Activated CD4-positive, CD25-positive, alpha-beta regulatory T cell treated with anti-CD3 and anti-CD28 coated beads, Interleukin-2, amount 50 U/mL, for 16 hours (primary cell): ENCODE results near the gene MARCHF10.
"Not testable (repeated sequence)": the region's sequence is repeated elsewhere in the genome, so short reads cannot be mapped to it uniquely, and the experiment has no call there.

ENCODE experiments used
- DNase-seq: peaks from one replicate; pipeline ENCODE4 v3.0.0-alpha.2; 2020; ENCODE audit warnings: low read depth, low spot score

The MARCHF10 gene

DNA sequence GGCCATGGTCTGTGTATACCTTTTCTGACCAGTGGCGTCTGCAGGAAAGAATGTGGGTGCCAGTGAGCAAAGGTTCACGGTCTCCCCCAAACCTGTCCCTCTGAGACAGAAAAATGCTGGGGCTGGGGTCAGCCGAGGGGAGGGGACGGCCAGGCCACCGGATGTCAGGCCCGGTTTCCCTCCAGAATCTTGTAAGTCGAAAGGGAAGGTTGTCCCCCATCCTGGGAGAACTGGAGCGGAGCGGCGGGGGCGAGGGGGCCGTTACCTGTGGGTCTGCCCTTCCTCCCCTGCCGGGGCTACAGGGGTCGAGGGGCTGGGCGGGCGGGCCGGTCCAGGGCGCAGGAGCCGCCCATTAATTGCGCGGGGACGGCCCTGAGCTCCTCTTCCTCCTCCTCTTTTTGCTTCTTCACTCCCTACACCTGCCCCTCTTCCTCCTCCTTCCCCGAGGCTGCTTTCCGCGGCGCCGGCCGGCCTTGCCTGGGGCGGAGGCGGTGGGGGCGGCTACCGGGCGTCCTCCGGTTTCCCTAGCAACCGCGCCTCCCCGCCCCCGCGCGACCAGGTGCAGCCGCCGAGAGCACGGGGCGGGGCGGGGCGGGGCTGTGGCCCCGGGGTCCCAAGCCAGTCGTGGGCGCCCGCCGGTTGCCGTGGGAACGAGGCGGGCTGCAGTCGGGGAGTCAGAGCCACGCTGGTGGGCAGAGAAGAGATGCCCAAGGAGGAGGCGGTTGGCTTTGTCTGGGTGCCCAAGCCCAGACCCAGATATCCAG is at the start of gene MARCHF10:
TSS of gene MARCHF10 (minus strand) at position 503 of the 764 bp plus-strand sequence. CDS start 6,579 bp downstream, outside the sequence.
- no peak for DNase-seq

- no peak for DNase-seq
Observed at GRCh38 chr17:62857526-62857925, 49.4 kb upstream of the MARCHF10 start.

DNA sequence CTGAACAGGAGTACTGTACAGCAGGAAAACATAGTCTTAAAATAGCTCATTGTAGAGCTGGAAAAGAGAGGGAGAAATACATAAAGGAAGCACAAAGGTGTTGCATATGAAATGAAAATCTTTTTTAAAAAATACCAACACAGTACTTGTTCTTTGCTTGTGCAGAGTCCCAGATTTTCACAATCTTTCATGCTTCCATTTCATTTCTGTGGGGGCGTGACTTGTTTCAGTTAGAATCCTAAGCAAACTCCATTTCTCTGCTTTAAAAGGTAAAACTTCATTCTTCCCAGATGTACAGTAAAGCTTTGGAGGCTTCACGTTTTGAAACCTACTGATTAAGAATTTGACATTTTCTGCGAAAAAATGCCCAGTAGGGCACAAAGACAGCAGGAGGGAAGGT is 48.5 kb upstream of the MARCHF10 start:
- no peak for DNase-seq

GRCh38 chr17:62855156-62855555 is 47.0 kb upstream of the MARCHF10 start:
- DNase-seq: no peak

GRCh38 chr17:62854098-62854680 is 46.1 kb upstream of the MARCHF10 start:
- DNase-seq: no peak

GRCh38 chr17:62852195-62852594 is 44.1 kb upstream of the MARCHF10 start:
- DNase-seq: no peak

DNA sequence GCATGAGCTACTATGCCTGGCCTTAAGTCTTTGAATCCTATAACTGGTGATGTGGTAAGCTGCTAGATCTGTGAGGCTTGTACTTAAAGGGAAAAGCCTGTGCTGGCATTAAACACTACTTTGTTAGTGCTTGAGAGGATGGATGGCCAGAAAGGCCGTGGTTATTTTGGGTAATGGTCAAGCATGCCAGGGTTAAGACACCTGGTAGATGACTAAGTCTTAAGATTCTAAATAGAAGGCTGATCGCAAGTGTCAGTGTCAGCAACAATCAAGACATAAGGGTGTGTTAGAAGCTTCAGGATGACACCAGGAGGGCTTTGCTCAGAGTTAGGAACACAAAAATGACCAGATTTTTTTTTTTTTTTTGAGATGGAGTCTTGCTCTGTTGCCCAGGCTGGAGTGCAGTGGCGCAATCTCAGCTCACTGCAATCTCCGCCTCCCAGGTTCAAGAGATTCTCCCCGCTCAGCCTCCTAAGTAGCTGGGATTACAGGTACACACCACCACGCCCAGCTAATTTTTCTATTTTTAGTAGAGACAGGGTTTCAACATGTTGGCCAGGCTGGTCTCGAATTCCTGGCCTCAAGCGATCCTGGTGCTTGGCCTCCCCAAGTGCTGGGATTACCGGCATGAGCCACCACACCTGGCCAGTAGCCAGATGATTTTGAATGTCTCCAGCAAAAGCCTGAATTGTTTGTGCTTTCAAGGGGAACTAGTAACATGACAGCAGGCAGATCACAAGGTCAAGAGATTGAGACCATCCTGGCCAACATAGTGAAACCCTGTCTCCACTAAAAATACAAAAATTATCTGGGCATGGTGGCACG is 41.7 kb upstream of the MARCHF10 start:
- not testable (repeated sequence) for DNase-seq

GRCh38 chr17:62848334-62848733 is 40.2 kb upstream of the MARCHF10 start:
- DNase-seq: no peak

DNA sequence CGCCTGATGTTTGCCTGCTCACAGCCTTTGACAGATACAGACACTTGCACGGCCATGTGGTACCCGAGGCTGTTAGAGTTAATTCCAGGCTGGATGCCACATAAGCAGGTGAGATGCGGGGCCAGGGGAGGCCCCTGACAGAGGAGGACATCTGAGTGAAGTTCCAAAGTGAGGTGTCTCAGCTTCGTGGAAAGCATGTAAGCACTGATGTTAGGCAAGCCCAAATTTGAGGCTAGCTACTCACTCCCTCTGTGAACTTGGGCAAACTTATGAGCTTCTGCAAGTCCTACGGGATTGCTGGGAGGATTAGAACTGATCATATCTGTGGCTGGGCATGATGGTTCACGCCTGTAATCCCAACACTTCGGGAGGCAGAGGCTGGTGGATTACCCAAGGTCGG is 39.3 kb upstream of the MARCHF10 start:
- no peak for DNase-seq

DNA sequence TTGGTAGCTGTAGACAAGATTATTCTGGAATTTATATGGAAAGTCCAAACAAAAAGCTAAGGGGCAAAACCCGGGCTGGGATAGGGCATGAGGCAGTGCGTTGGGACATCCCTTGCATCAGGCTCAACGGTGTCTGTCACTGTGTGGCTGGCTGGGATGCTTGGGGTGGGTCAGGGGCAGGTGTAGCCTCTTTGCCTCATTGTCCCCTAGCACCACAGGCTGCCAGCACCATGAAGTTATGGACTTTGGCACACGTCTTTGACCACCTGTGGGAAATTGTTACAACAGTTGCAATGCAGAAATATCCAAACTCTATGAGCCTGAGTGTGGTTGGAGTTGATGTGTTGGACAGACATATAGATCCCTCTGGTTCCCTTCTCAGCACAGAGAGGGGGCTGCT is 32.8 kb upstream of the MARCHF10 start:
- no peak for DNase-seq

DNA sequence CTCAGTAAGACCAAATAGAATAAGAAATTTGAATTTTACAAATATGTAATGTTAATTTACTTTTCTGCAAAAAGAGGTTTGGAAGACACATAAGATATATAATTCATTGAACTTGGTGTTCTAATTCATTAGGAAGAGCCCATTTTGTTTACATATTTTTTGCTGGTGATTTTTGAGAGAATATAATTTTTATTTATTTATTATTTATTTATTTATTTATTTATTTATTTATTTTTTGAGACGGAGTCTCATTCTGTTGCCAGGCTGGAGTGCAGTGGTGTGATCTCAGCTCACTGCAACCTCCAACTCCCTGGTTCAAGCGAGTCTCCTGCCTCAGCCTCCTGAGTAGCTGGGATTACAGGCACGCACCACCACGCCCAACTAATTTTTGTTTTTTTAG is 25.7 kb upstream of the MARCHF10 start:
- DNase-seq: not testable (repeated sequence)

- no peak for DNase-seq
Observed at GRCh38 chr17:62832405-62832804, 24.3 kb upstream of the MARCHF10 start.

GRCh38 chr17:62831066-62831465 is 23.0 kb upstream of the MARCHF10 start:
- DNase-seq: not testable (repeated sequence)

GRCh38 chr17:62827746-62828485 is 19.8 kb upstream of the MARCHF10 start:
- no peak for DNase-seq

- no peak for DNase-seq
Observed at GRCh38 chr17:62826956-62827355, 18.8 kb upstream of the MARCHF10 start.

DNA sequence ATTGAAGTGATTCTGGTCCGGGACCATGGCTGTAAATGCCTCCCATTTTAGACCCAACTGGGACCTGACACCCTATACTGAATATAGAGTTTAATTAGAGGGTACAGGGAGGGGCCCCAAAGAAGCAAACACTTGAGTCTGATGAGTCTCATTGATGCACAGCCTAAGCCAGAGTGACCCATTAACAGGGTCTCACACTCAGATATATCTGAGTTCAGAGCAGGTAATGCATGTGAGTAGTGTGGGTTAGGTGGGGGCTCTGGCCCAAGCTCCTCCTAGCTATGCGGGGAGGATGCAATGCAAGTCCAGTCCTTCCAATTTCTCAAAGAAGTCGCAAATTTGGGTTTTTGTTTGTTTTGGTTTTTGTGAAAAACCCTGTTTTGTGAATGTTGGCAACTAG is 17.1 kb upstream of the MARCHF10 start:
- no peak for DNase-seq

DNA sequence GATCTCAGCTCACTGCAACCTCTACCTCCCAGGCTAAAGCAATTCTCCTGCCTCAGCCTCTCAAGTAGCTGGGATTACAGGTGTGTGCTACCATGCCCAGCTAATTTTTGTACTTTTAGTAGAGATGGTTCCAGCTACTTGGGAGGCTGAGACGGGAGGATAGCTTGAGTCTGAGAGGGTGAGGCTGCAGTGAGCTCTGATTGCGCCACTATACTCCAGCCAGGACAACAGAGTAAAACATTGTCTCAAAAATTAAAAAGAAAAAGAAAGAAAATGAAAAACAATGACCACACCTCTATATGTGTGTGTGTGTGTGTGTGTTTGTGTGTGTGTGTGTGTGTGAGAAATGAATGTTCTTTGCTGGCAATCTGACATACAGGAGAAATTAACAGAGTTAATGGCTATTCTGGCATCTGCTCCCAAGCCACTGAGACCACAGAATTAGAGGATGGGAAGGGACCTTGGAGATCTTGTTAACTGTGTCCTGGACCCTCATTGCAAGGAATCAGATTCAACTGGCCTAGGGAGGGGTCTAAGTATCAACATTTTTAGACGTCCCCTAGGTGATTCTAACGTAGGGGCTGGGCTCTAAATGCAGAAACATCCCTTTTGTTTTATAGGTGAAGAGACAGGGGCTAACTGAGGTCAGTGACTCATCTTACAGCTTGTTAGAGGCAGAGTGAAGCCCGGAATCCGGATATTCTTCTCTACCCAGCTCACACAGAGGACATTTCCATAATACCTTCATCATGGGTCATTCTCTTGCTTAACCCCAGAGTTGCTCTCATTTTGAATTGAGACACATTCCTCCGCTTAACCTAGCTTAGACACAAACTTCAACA is 16.4 kb upstream of the MARCHF10 start:
- no peak for DNase-seq

- no peak for DNase-seq
Observed at GRCh38 chr17:62823111-62823893, 15.2 kb upstream of the MARCHF10 start.

DNA sequence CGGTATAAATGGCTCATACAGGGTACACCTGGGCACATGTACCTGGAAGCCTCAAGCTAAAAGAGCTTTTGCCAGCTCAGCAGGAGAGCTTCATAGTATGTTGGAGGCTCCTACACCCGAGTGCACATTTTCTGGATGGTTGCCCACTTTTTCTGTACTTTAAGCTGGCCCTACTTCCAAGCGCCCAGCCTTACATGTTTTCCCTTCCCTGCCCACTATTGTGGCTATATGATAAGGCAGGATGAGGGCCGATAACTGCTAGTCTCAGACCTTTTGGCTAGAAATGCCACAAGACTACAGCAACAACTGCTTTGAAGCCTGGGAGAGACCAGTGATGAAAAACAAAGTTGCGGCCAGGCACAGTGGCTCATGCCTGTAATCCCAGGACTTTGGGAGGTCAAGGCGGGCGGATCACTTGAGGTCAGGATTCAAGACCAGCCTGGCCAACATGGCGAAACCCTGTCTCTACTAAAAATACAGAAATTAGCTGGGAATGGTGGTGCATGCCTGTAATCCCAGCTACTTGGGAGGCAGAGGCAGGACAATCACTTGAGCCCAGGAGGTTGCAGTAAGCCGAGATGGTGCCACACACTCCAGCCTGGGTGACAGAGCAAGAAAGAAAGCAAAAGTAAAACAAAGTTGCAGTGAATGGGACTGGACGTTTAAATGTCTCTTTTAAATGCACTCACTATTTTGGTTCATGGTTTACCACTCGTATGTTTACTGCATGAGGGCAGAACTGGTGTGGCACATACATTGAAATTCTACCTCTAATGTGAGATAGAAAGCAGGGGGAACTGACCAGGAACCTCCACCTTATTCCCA is 14.2 kb upstream of the MARCHF10 start:
- DNase-seq: no peak
